ENCODE measurements around the gene SORBS2. TPM values are rescaled to one million over a fixed set of nuclear protein-coding genes. Genes with fewer than 3 reads are reported as not detected.

SORBS2 gene
- total and polyA plus RNA-seq, 5 donors = 181 to 776 (median 613) TPM

DNA sequence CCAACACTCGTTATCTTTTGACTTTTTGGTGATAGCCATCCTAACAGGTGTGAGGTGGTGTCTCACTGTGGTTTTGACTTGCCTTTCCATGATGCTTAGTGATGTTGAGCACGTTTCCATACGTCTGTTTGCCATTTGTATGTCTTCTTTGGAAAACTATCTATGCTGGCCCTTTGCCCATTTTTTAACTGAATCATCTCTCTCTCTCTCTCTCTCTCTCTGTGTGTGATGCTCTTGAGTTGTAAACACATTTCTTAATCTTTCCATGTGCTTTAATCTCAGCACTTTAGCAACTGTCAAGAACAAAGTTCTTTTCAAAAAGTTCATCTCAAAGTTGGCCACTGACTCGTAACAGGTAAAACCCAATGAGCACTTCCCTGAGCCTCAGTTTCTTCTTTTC, 10.5 kb downstream of the SORBS2 start:
- peaks cover 5% of the 10 kb centered on the region for H3K4me1 ChIP-seq (ENCODE audit: control insufficient read depth, insufficient read depth, low read length)
- WGBS = 62% methylated on average over 4 of the region's 4 CpGs
- no peak overlapping the region for H3K4me3 ChIP-seq (ENCODE audit: low read length)
- intact Hi-C loops (cut with DNase I) = no loop called here
- H3K27ac ChIP-seq (ENCODE audit: low read length) = no peak overlapping the region
- DNase-seq (no peak), ATAC-seq (no peak)
- H3K9me3 ChIP-seq (ENCODE audit: control insufficient read depth, low read length) = no peaks in the 10 kb centered on the region
- H3K27me3 ChIP-seq (ENCODE audit: control insufficient read depth, insufficient read depth) = no peaks in the 10 kb centered on the region

DNA sequence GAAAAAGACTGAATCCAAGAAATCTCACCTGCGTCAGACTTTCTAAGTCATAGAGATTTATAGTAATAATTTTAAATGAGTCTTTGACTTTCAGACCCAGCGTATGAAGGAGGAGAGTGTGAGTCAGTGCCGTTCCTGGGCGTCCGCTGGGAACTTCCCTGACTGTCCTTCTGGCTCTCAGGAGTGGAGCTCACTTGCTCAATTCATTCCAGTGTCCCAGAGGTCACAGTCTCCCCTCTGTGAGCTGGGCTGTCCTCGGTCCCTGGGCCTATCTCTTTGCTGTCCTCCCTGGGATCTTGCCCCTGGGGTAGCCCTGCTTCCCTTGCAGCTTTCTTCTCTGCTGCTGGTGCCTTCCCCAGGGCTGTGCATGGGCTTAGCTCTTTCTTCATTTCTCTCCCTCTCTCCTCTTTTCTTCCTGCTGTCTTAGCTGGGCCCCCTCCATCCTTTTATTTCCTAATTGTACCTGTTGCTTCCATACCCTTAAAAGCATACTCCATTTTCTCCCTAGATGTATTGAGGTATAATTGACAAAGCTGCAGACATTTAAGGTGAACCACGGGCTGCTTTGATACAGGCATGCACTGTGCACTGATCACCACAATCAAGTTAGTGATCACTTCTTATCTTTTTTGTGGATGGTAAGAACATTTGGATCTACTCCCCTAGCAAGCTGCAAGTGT, 11.6 kb downstream of the SORBS2 start:
- ATAC-seq = peak; percentile 54 to 80
- Histone ChIP-seq H3K4me1 (ENCODE audit: control insufficient read depth, insufficient read depth, low read length) (peaks cover 5% of the 10 kb centered on the region), H3K9me3 (ENCODE audit: control insufficient read depth, low read length) (no peaks in the 10 kb centered on the region), H3K4me3 (ENCODE audit: low read length) (no peak overlapping the region), H3K27ac (ENCODE audit: low read length) (peak overlapping the region; percentile 82), H3K27me3 (ENCODE audit: control insufficient read depth, insufficient read depth) (no peaks in the 10 kb centered on the region)
- DNase-seq = peak in 1 of 3 donors; percentile 55
- intact Hi-C loops (cut with DNase I) = no loop called here
- 84% methylated on average over 7 of the region's 7 CpGs for WGBS

DNA sequence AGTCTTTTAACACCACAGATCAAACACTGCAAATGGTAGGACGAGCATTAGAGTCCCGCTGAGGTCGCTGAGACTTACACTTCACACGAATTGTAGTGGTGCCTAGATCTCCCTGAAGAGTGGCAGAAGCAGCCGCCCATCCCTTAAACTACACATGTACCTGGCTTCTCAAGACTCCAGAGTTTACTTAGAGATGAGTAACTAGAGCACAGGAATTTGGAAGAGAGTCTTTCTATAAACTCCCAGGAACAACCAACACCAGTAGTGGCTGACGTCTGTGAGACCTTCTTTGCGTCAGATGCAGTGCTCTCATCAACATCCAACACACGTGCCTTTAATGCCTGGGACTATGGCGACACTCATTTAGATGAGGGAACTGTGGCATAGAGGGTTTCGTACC, 12.6 kb downstream of the SORBS2 start:
- no peak for DNase-seq
- Histone ChIP-seq H3K4me3 (ENCODE audit: low read length) (no peak overlapping the region), H3K9me3 (ENCODE audit: control insufficient read depth, low read length) (no peaks in the 10 kb centered on the region), H3K27me3 (ENCODE audit: control insufficient read depth, insufficient read depth) (no peaks in the 10 kb centered on the region), H3K27ac (ENCODE audit: low read length) (peak overlapping the region; percentile 21), H3K4me1 (ENCODE audit: control insufficient read depth, insufficient read depth, low read length) (peaks cover 5% of the 10 kb centered on the region)
- WGBS = 71% methylated on average over 10 of the region's 10 CpGs
- intact Hi-C loops (cut with DNase I) = loop anchor here in 1 of 4 donors (10.0 kb wide), 1 partner anchor 145 kb away; no protein-coding TSS in a partner anchor
- peak in 1 of 2 donors; percentile 51 for ATAC-seq

DNA sequence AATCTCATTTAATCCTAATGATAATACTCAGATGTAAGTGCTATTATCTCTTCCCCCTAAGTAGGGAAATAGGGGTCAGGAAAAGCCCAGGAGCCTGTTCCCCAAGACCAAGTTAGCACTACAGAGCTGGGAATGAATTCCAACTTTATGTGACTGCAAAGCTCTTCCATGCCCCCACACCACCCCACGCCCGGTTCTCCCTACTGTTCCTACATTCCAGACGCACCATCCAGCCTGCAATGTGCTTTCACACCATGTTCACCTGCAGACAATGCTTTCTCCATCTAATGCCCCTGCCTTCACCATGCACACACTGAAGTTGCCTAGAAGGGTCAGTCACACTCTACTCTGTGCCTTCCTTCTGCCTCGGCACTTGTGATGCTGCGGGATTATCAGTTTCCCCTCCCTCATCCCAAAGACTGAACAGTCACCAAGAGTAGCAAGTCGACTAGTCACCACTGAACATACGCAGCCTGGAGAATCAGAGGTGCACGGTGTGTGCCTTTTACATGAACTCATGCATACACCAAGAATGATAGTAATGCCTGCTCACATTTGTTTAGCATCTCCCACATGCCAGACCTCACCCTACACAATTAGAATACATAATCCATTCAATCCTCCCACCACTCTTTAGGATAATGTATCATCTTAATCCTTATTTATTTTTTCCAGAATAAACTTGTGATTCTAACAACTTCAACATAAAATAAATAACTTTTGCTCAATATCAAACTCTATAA, 14.2 kb downstream of the SORBS2 start:
- intact Hi-C loops (cut with DNase I) = loop anchor here in 1 of 4 donors (10.0 kb wide), 1 partner anchor 143 kb away; no protein-coding TSS in a partner anchor
- ATAC-seq = no peak
- peak overlapping the region; percentile 28 for H3K27ac ChIP-seq (ENCODE audit: low read length)

DNA sequence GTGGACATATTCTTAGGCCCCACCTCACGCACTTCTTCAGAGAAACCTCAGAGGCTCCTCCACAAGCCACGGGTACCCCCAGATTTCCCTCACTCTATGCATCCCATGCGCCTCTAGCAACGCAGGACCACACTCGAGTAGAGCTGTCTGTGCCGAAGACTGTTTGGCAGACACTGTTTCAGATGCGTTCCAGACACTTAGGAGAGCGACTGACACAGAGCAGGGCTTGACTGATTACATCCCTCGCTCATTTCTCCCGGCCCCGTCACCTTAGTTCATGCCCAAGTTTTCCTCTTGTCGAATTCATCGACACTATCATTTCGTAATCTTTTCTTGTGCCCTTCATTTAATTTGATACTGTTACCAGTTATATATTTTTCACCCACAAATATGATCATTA, 15.0 kb downstream of the SORBS2 start:
- DNase-seq (peak in 1 of 3 donors; percentile 39), ATAC-seq (peak; percentile 78 to 80)
- H3K27ac ChIP-seq (ENCODE audit: low read length) = peak overlapping the region; percentile 6
- no peak overlapping the region for H3K4me3 ChIP-seq (ENCODE audit: low read length)
- H3K9me3 ChIP-seq (ENCODE audit: control insufficient read depth, low read length) = no peaks in the 10 kb centered on the region
- intact Hi-C loops (cut with DNase I) = loop anchor here in 1 of 4 donors (10.0 kb wide), 1 partner anchor 142 kb away; no protein-coding TSS in a partner anchor
- WGBS = 45% methylated on average over 14 of the region's 14 CpGs
- no peaks in the 10 kb centered on the region for H3K27me3 ChIP-seq (ENCODE audit: control insufficient read depth, insufficient read depth)
- peaks cover 8% of the 10 kb centered on the region for H3K4me1 ChIP-seq (ENCODE audit: control insufficient read depth, insufficient read depth, low read length)

More for the DNA sequence above, 14.2 kb downstream of the SORBS2 start:
- H3K9me3 ChIP-seq (ENCODE audit: control insufficient read depth, low read length) = no peaks in the 10 kb centered on the region
- 65% methylated on average over 8 of the region's 8 CpGs for WGBS
- DNase-seq = no peak
- peaks cover 6% of the 10 kb centered on the region for H3K4me1 ChIP-seq (ENCODE audit: control insufficient read depth, insufficient read depth, low read length)
- no peaks in the 10 kb centered on the region for H3K27me3 ChIP-seq (ENCODE audit: control insufficient read depth, insufficient read depth)
- no peak overlapping the region for H3K4me3 ChIP-seq (ENCODE audit: low read length)

DNA sequence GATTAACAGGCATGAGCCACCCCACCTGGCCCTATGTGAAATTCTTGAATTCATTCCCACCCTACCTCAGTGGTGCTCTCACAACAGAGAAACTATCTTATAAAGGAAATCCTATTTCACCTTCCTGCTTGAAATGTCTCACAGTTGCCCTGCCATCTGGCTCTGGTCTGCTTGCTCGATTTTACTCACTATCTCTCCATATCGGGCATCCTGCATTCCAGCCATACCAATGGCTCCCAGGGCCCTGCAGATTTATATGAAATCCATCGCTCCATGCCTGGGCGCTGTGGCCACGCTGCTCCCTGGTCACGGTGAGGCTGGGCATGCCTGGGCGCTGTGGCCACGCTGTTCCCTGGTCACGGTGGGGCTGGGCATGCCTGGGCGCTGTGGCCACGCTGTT, 15.8 kb downstream of the SORBS2 start:
- peak in 1 of 3 donors; percentile 40 for DNase-seq
- intact Hi-C loops (cut with DNase I) = loop anchor here in 1 of 4 donors (10.0 kb wide), 1 partner anchor 141 kb away; no protein-coding TSS in a partner anchor
- H3K4me3 ChIP-seq (ENCODE audit: low read length) = no peak overlapping the region
- no peaks in the 10 kb centered on the region for H3K27me3 ChIP-seq (ENCODE audit: control insufficient read depth, insufficient read depth)
- peak overlapping the region; percentile 30 for H3K27ac ChIP-seq (ENCODE audit: low read length)
- peaks cover 8% of the 10 kb centered on the region for H3K4me1 ChIP-seq (ENCODE audit: control insufficient read depth, insufficient read depth, low read length)
- 67% methylated on average over 11 of the region's 11 CpGs for WGBS
- no peaks in the 10 kb centered on the region for H3K9me3 ChIP-seq (ENCODE audit: control insufficient read depth, low read length)
- ATAC-seq = peak in 1 of 2 donors; percentile 52

DNA sequence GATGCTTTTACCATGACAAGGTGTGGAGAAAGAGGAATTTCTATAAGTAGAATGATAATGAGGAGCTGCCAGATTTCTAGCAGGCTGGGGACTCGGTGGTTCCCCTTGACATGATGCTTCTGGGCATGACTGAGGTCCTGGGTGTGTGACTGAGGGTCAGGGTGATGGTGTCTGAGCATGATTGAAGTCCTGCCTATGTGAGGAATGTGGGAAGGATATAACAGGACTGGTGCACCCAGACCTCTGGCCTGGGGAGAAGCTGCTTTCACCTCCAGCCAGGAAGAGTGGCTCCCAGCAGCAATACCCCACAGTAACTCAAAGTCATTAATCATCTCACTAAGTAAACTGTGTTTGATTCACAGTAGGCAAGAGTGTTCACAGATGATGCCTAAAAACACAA, 17.4 kb downstream of the SORBS2 start:
- DNase-seq = no peak
- WGBS = 61% methylated on average over 1 of the region's 1 CpG
- no peak for ATAC-seq
- no peaks in the 10 kb centered on the region for H3K27me3 ChIP-seq (ENCODE audit: control insufficient read depth, insufficient read depth)
- intact Hi-C loops (cut with DNase I) = loop anchor here in 1 of 4 donors (10.0 kb wide), 1 partner anchor 140 kb away; no protein-coding TSS in a partner anchor
- no peak overlapping the region for H3K4me3 ChIP-seq (ENCODE audit: low read length)
- no peaks in the 10 kb centered on the region for H3K9me3 ChIP-seq (ENCODE audit: control insufficient read depth, low read length)
- peaks cover 5% of the 10 kb centered on the region for H3K4me1 ChIP-seq (ENCODE audit: control insufficient read depth, insufficient read depth, low read length)
- peak overlapping the region; percentile 41 for H3K27ac ChIP-seq (ENCODE audit: low read length)

DNA sequence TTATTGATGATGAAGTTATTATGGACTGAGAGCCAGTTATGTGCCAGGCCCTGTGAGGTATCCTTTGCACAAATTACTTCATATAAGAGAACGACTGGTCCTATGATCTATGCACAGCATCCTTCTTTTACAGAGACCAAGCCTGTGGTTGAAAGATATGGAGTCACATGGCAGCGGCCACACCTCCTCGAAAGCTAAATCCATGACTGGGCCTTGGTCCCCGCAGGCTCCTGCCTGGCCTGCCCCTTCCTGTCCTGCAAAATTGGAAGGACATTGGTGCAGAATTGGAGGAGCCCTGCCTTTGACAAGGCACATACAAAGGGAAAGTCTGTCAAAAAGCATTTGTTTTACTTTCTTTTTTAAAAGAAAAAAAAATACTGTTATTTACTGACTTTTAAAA, 18.3 kb downstream of the SORBS2 start:
- intact Hi-C loops (cut with DNase I) = loop anchor here in 1 of 4 donors (10.0 kb wide), 1 partner anchor 139 kb away; no protein-coding TSS in a partner anchor
- DNase-seq (peak in 2 of 3 donors; percentile 47 to 70), ATAC-seq (peak; percentile 49 to 53)
- no peaks in the 10 kb centered on the region for H3K9me3 ChIP-seq (ENCODE audit: control insufficient read depth, low read length)
- no peaks in the 10 kb centered on the region for H3K27me3 ChIP-seq (ENCODE audit: control insufficient read depth, insufficient read depth)
- no peak overlapping the region for H3K4me3 ChIP-seq (ENCODE audit: low read length)
- H3K4me1 ChIP-seq (ENCODE audit: control insufficient read depth, insufficient read depth, low read length) = peaks cover 5% of the 10 kb centered on the region
- WGBS = 50% methylated on average over 4 of the region's 4 CpGs
- H3K27ac ChIP-seq (ENCODE audit: low read length) = peak overlapping the region; percentile 24

DNA sequence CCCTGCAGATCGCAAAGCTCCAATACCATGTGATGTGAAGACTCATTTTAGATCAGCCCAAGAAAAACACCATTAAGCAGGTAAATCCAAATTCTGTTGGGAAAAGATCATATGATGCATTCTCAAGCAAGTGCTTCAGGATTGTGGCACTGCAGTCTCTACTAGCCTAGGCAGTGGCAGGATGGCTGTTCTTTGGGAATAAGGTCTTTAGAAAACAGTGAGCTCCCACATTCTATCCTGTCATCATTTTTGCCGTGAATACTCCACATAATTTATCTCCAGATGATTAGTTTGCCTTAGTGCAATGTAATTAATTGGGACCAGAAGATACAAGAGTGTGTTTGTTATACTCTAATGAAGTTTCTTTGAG, 18.9 kb downstream of the SORBS2 start:
- Histone ChIP-seq H3K9me3 (ENCODE audit: control insufficient read depth, low read length) (no peaks in the 10 kb centered on the region), H3K27me3 (ENCODE audit: control insufficient read depth, insufficient read depth) (no peaks in the 10 kb centered on the region), H3K4me1 (ENCODE audit: control insufficient read depth, insufficient read depth, low read length) (peaks cover 5% of the 10 kb centered on the region), H3K27ac (ENCODE audit: low read length) (no peak overlapping the region), H3K4me3 (ENCODE audit: low read length) (no peak overlapping the region)
- intact Hi-C loops (cut with DNase I) = loop anchor here in 1 of 4 donors (10.0 kb wide), 1 partner anchor 138 kb away; no protein-coding TSS in a partner anchor
- DNase-seq = no peak
- 46% methylated on average over 2 of the region's 2 CpGs for WGBS
- no peak for ATAC-seq

DNA sequence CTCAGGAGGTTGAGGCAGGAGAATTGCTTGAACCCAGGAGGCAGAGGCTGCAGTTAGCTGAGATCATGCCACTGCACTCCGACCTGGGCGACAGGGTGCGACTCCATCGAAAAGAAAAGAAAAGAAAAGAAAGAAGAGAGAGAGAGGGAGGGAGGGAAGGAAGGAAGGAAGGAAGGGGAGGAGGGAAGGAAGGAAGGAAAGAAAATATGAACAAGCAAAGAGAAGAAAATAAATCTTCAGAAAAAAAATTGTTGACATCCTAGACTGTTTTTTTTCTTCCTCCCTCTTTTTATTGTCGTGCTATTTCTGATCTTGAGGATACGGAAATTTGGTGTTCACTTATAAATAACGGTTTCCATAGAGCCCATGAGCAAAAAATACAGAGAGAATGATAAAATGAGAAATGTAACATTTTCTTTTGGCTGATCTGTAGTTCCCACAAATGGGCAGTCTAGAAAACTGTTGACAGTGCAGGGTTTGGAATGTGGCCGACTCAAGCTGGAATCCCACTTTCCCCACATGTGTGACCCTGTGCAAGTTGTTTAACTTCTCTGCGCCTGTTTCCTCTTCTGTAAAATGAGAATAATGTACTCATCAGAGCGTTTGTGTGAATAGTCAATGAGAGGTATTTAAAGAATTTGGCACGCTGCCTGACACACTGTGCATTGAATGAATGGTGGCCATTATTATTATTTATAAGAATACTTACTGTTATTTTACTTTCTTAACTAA, 19.4 kb downstream of the SORBS2 start:
- DNase-seq = peak in 1 of 3 donors; percentile 52
- intact Hi-C loops (cut with DNase I) = loop anchor here in 1 of 4 donors (10.0 kb wide), 1 partner anchor 138 kb away; no protein-coding TSS in a partner anchor
- Histone ChIP-seq H3K4me3 (ENCODE audit: low read length) (no peak overlapping the region), H3K27me3 (ENCODE audit: control insufficient read depth, insufficient read depth) (no peaks in the 10 kb centered on the region), H3K27ac (ENCODE audit: low read length) (no peak overlapping the region), H3K4me1 (ENCODE audit: control insufficient read depth, insufficient read depth, low read length) (peaks cover 5% of the 10 kb centered on the region), H3K9me3 (ENCODE audit: control insufficient read depth, low read length) (no peaks in the 10 kb centered on the region)
- ATAC-seq = no peak
- 39% methylated on average over 11 of the region's 11 CpGs for WGBS
